Omental fat pad (tissue), 4 donors: ENCODE measurements around the gene THSD7B. TPM values are rescaled to one million over a fixed set of nuclear protein-coding genes. Genes with fewer than 3 reads are reported as not detected.

Source experiments
- ATAC-seq: fragments of 150-250 bp; one replicate; pipeline ENCODE4 v1.9.1; 2016; ENCODE audit warnings: mild to moderate bottlenecking, moderate library complexity; ENCODE audit not compliant: low FRiP score
- DNase-seq: peaks from one replicate; pipeline ENCODE4 v3.0.0-alpha.2; 2019; ENCODE audit warnings: low spot score
- CTCF ChIP-seq, 3 donors: fragments of 450-650 bp; IDR thresholded peaks; one replicate each; pipeline ENCODE4 v1.5.1; 2016 to 2017; ENCODE audit warnings: antibody characterized with exemption in 3 of 3, mild to moderate bottlenecking in 3 of 3, moderate library complexity in 2 of 3
- total RNA-seq, 4 donors: library from RNA; depleted of rRNA; stranded (reverse); fragments of >200 nt; gene quantifications; one replicate each; pipeline ENCODE4 v1.1.0, GENCODE V29; 2016

Gene THSD7B
- total RNA-seq, 4 donors from 2014 or later, result 0.74 to 12.9 (median 2.5) TPM

GRCh38 chr2:137207030-137207429 is 441.7 kb downstream of the THSD7B start:
- ATAC-seq (no peak), DNase-seq (no peak)
- no peak for TF ChIP-seq CTCF (IDR thresholded peaks at IDR 0.05)

GRCh38 chr2:137208431-137208891 is 443.1 kb downstream of the THSD7B start:
- ATAC-seq (no peak), DNase-seq (no peak)
- no peak for TF ChIP-seq CTCF (IDR thresholded peaks at IDR 0.05)

- DNase-seq (no peak), ATAC-seq (no peak)
- TF ChIP-seq CTCF (IDR thresholded peaks at IDR 0.05), result no peak
Measured at GRCh38 chr2:137210039-137210438, 444.7 kb downstream of the THSD7B start.

GRCh38 chr2:137211761-137212160 is 446.4 kb downstream of the THSD7B start:
- no peak for ATAC-seq
- TF ChIP-seq CTCF (IDR thresholded peaks at IDR 0.05), result no peak
- DNase-seq, result no peak

- no peak for TF ChIP-seq CTCF (IDR thresholded peaks at IDR 0.05)
- no peak for DNase-seq
- ATAC-seq, result no peak
Measured at GRCh38 chr2:137220438-137220993, 455.2 kb downstream of the THSD7B start.

GRCh38 chr2:137221797-137222492 is 456.6 kb downstream of the THSD7B start:
- ATAC-seq (no peak), DNase-seq (no peak)
- no peak for TF ChIP-seq CTCF (IDR thresholded peaks at IDR 0.05)

GRCh38 chr2:137223722-137224121 is 458.4 kb downstream of the THSD7B start:
- TF ChIP-seq CTCF (IDR thresholded peaks at IDR 0.05), result no peak
- DNase-seq, result no peak
- ATAC-seq, result no peak
